ENCODE data around the gene DCANP1. TPM values are rescaled to one million over a fixed set of nuclear protein-coding genes. Genes with fewer than 3 reads are reported as not detected.
"Not testable (repeated sequence)": the region's sequence is repeated elsewhere in the genome, so short reads cannot be mapped to it uniquely, and the experiment has no call there.

DCANP1 gene
- not detected in 3 replicates for total RNA-seq
- long read RNA-seq = 0 reads

GRCh38 chr5:135447298-135447929 is at the start of gene DCANP1:
TSS of gene DCANP1 (minus strand) at chr5:135447348. CDS start at chr5:135447108, 240 bp downstream.
- Mint-ChIP-seq H3K4me3 (ENCODE audit: unreplicated experiment) (no peak within 1 kb of the TSS), H3K9me3 (ENCODE audit: low read depth) (peaks cover 3% of the 10 kb centered on the region), H3K4me1 (ENCODE audit: low read depth) (peaks cover 7% of the 10 kb centered on the region), H3K27ac (ENCODE audit: unreplicated experiment) (no peak within 1 kb of the TSS), H3K36me3 (ENCODE audit: low read depth) (no peaks in the 10 kb centered on the region), H3K27me3 (ENCODE audit: low read depth) (peaks cover 27% of the 10 kb centered on the region)
- TF ChIP-seq CTCF (IDR thresholded peaks at IDR 0.05) = no peak
- no peak for DNase-seq (ENCODE audit: low spot score)

DNA sequence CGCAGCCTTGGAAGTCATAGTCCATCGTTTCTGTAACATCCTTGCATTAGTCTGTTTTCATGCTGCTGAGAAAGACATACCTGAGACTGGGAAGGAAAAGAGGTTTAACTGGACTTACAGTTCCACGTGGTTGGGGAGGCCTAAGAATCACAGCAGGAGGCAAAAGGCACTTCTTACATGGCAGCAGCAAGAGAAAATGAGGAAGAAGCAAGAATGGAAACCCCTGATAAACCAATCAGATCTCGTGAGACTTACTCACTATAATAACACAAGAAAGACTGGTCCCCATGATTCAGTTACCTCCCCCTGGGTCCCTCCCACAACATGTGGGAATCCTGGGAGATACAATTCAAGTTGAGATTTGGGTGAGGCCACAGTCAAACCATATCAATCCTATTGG is 48.4 kb upstream of the DCANP1 start:
- H3K4me1 Mint-ChIP-seq (ENCODE audit: low read depth) = peaks cover 18% of the 10 kb centered on the region
- H3K9me3 Mint-ChIP-seq (ENCODE audit: low read depth); H3K27ac Mint-ChIP-seq (ENCODE audit: unreplicated experiment); DNase-seq (ENCODE audit: low spot score); H3K36me3 Mint-ChIP-seq (ENCODE audit: low read depth); H3K4me3 Mint-ChIP-seq (ENCODE audit: unreplicated experiment): not testable (repeated sequence)
- H3K27me3 Mint-ChIP-seq (ENCODE audit: low read depth) = peaks cover 17% of the 10 kb centered on the region

- Mint-ChIP-seq H3K27me3 (ENCODE audit: low read depth) (peaks cover 24% of the 10 kb centered on the region), H3K4me3 (ENCODE audit: unreplicated experiment) (no peak overlapping the region)
Observed at GRCh38 chr5:135494196-135494595, 47.0 kb upstream of the DCANP1 start.

DNA sequence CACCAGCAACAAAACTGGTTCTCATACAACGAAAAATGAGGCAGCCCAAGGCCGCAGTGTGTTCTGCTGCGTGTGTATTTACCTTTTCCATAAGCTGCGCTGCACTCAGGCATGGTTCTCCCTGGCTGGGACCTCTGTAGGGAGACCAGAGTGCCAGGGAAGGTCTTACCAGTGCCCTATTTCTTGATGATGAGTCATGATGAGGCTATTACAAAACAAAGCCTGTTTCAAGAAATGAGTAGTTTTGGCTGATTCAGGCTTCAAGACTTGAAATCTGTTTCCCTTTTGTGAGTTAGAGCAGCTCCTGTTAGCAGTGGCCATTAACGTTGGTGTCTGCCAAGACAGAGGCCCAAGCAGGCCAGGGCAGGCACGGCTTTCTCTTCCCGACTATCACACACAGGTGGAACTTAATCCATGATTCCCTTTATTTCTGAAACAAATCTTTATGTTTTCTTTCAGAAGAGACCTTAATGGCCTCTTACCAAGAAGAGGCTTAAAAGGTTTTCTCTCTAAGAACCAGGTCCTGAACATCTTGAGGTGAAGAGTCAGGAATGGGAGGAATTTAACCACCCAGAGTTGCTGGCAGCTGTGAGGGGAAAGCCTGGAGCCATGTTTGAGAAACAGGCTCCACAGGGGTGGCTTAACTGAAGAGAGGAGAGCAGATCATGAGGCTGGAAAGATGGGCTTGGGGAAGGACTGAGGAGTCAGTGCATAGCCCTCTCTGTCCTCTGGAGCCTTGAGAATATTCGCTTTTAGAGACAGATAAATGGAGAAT is 46.4 kb upstream of the DCANP1 start:
- TF ChIP-seq CTCF (IDR thresholded peaks at IDR 0.05) = no peak
- no peak overlapping the region for H3K4me3 Mint-ChIP-seq (ENCODE audit: unreplicated experiment)
- DNase-seq (ENCODE audit: low spot score) = no peak
- no peaks in the 10 kb centered on the region for H3K9me3 Mint-ChIP-seq (ENCODE audit: low read depth)
- H3K27me3 Mint-ChIP-seq (ENCODE audit: low read depth) = peaks cover 24% of the 10 kb centered on the region
- peak overlapping the region; percentile 82 for H3K27ac Mint-ChIP-seq (ENCODE audit: unreplicated experiment)
- peaks cover 31% of the 10 kb centered on the region for H3K4me1 Mint-ChIP-seq (ENCODE audit: low read depth)
- H3K36me3 Mint-ChIP-seq (ENCODE audit: low read depth) = peaks cover 1% of the 10 kb centered on the region

More at GRCh38 chr5:135494196-135494595, 47.0 kb upstream of the DCANP1 start:
- Mint-ChIP-seq H3K4me1 (ENCODE audit: low read depth) (peaks cover 25% of the 10 kb centered on the region), H3K27ac (ENCODE audit: unreplicated experiment) (peak overlapping the region; percentile 82), H3K36me3 (ENCODE audit: low read depth) (peaks cover 1% of the 10 kb centered on the region), H3K9me3 (ENCODE audit: low read depth) (no peaks in the 10 kb centered on the region)
- no peak for TF ChIP-seq CTCF (IDR thresholded peaks at IDR 0.05)
- DNase-seq (ENCODE audit: low spot score) = no peak

GRCh38 chr5:135492319-135492626 is 45.1 kb upstream of the DCANP1 start:
- H3K27me3 Mint-ChIP-seq (ENCODE audit: low read depth) = peaks cover 31% of the 10 kb centered on the region
- no peak for TF ChIP-seq CTCF (IDR thresholded peaks at IDR 0.05)
- DNase-seq (ENCODE audit: low spot score) = no peak
- H3K4me1 Mint-ChIP-seq (ENCODE audit: low read depth) = peaks cover 37% of the 10 kb centered on the region
- H3K36me3 Mint-ChIP-seq (ENCODE audit: low read depth) = peaks cover 1% of the 10 kb centered on the region
- no peak overlapping the region for H3K4me3 Mint-ChIP-seq (ENCODE audit: unreplicated experiment)
- H3K9me3 Mint-ChIP-seq (ENCODE audit: low read depth) = no peaks in the 10 kb centered on the region
- H3K27ac Mint-ChIP-seq (ENCODE audit: unreplicated experiment) = no peak overlapping the region

All from chondrocyte (in vitro differentiated cells).